Subcutaneous abdominal adipose tissue (tissue), 5 donors: ENCODE measurements around the gene SLC10A3.
"Not testable (repeated sequence)": the region's sequence is repeated elsewhere in the genome, so short reads cannot be mapped to it uniquely, and the experiment has no call there.

Experiments used
- H3K27ac ChIP-seq: one replicate; pipeline ENCODE4 v1.7.0; 2013; ENCODE audit warnings: low read depth, mild to moderate bottlenecking, inconsistent platforms, low read length, moderate library complexity
- H3K27me3 ChIP-seq, 5 donors: one replicate each; pipeline ENCODE4 v1.7.0; 2013; ENCODE audit warnings: low read length in 5 of 5, inconsistent platforms in 1 of 5; ENCODE audit not compliant: control insufficient read depth in 5 of 5, insufficient read depth in 4 of 5
- H3K36me3 ChIP-seq, 5 donors: one replicate each; pipeline ENCODE4 v1.7.0; 2013; ENCODE audit warnings: low read length in 5 of 5; ENCODE audit not compliant: control insufficient read depth in 5 of 5, insufficient read depth in 5 of 5
- H3K4me1 ChIP-seq, 5 donors: one replicate each; pipeline ENCODE4 v1.7.0; 2013; ENCODE audit warnings: low read length in 5 of 5, mild to moderate bottlenecking in 3 of 5, moderate library complexity in 1 of 5; ENCODE audit not compliant: control insufficient read depth in 5 of 5, insufficient read depth in 5 of 5
- H3K4me3 ChIP-seq, 5 donors: one replicate each; pipeline ENCODE4 v1.7.0; 2013; ENCODE audit warnings: low read length in 5 of 5, low read depth in 1 of 5
- H3K9ac ChIP-seq, 5 donors: one replicate each; pipeline ENCODE4 v1.7.0; 2013; ENCODE audit warnings: low read length in 5 of 5, mild to moderate bottlenecking in 4 of 5, moderate library complexity in 3 of 5
- H3K9me3 ChIP-seq, 5 donors: one replicate each; pipeline ENCODE4 v1.7.0; 2013; ENCODE audit warnings: low read length in 5 of 5; ENCODE audit not compliant: control insufficient read depth in 5 of 5
- donor health status: healthy.
- donor health status: healthy.
- donor health status: healthy.
- donor health status: healthy.
- donor health status: healthy.

The SLC10A3 gene

DNA sequence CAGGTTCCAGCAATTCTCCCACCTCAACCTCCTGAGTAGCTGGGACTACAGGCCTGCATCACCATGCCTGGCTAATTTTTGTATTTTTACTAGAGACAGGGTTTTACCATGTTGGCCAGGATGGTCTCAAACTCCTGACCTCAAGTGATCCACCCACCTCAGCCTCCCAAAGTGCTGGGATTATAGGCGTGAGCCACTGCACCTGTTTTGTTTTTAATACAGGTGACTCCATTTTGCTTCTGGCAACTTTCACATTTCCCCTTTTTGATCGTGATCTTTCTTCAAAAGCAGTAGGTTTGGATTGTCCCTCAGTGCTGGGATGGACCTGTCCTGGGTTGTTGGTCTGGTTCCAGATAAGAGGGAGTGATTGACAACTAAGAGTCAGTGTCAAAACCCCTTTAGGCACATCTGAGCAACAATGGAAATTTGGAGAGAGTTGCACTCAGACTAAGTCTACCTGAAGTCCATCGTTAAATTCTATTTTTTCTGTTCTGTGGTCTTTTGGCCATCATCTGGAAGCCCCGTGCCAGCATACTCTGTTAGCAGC lies 6.2 kb upstream of the SLC10A3 start:
- H3K4me1 ChIP-seq, H3K27me3 ChIP-seq, H3K27ac ChIP-seq, H3K9ac ChIP-seq, H3K36me3 ChIP-seq, H3K4me3 ChIP-seq, H3K9me3 ChIP-seq: not testable (repeated sequence)

DNA sequence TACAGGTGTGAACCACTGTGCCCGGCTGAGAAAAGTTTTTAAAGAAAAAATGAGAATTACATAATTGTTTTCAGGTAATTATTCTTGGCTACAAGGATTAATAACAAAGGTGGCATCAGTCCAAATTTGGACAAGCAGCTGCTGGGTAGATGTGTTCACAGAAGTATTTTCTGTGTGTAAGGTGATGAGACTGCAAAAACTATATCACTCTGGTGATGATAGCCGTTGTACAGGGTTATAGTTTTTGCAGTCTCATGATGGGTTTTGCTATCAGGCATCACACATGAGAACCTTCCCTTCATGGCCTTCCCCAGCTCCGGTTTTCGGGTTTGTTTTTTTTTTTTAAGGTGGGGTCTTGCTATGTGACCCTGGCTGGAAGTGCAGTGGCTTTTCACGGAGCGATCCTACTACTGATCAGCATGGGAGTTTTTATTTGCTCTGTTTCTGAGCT lies 5.1 kb upstream of the SLC10A3 start:
- peaks cover 0 to 5% (median 0%) of the 10 kb centered on the region in 5 donors for H3K4me1 ChIP-seq

DNA sequence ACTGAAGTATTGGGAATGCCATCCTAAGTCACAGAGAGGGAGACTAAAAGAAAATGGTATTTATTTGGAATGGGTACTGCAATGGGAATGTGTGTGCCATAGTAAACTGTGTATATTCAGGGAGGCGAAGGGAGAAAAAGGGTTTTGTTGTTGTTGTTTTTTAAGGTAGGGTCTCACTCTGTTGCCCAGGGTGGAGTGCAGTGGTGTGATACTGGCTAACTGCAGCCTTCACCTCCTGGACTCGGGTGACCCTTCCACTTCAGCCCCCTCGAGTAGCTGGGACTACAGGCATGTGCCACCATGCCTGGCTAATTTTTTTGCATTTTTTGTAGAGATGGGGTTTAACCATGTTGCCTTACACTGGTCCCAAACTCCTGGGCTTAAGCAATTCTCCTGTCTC lies 4.3 kb upstream of the SLC10A3 start:
- peaks cover 0 to 6% (median 0%) of the 10 kb centered on the region in 5 donors for H3K27me3 ChIP-seq
- no peak overlapping the region for H3K4me3 ChIP-seq
- no peak overlapping the region for H3K27ac ChIP-seq
- H3K9me3 ChIP-seq, result no peaks in the 10 kb centered on the region
- H3K36me3 ChIP-seq, result no peaks in the 10 kb centered on the region
- peaks cover 0 to 10% (median 4%) of the 10 kb centered on the region in 5 donors for H3K4me1 ChIP-seq
- H3K9ac ChIP-seq, result no peak overlapping the region

More for the DNA sequence above, 5.1 kb upstream of the SLC10A3 start:
- Histone ChIP-seq H3K4me3 (no peak overlapping the region), H3K9ac (no peak overlapping the region), H3K36me3 (no peaks in the 10 kb centered on the region), H3K9me3 (no peaks in the 10 kb centered on the region), H3K27me3 (peaks cover 0 to 6% (median 0%) of the 10 kb centered on the region in 5 donors), H3K27ac (no peak overlapping the region)

DNA sequence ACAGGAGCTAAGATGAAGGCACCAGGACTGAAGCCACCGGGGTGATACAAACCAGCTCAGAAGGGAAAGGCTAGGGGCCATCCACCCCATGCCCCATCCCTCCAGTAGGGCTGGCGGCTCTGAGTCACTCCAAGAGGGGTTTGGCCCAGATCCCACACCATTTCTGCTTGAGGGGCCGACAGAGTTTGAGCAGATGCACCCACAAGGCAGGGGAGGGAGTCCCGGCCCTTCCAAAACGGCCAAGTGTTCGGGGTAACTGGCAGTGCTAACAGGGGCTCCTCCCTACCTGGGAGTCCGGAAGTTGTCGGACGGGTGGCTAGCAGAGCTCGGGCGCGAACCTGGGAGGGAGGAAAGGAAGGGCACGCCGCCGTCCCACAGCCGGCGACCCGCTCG lies 412 bp downstream of the SLC10A3 start:
- peaks cover 0 to 16% (median 12%) of the 10 kb centered on the region in 5 donors for H3K36me3 ChIP-seq
- peak overlapping the region; percentile 69 for H3K27ac ChIP-seq
- peaks cover 0 to 12% (median 9%) of the 10 kb centered on the region in 5 donors for H3K27me3 ChIP-seq
- peak overlapping the region; percentile 60 to 81 (median 69) for H3K4me3 ChIP-seq
- H3K9ac ChIP-seq, result peak overlapping the region; percentile 38 to 76 (median 69)
- peaks cover 0 to 3% (median 0%) of the 10 kb centered on the region in 5 donors for H3K9me3 ChIP-seq
- H3K4me1 ChIP-seq, result peaks cover 0 to 44% (median 27%) of the 10 kb centered on the region in 5 donors

DNA sequence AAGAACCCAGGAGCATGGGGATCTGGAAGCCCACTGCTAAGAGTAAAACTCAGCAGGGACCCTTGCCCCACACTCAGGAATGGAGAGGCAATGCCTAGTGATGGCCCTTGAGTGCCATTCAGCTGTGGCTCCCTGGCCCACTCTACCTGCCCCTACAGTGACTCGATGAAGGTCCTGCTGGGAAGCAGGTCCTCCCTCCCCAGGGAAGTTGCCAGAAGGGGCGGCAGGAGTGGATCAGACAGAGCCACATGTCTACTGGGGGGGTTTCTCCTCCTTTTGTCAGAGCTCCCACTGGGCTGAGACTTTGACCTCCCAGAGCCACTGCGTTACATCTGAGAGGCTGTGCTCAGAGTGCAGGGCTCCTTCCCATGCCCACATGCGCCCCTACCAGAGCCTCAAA lies 1.2 kb downstream of the SLC10A3 start:
- Histone ChIP-seq H3K9ac (no peak overlapping the region), H3K4me3 (peak overlapping the region; percentile 60 to 81 (median 69)), H3K4me1 (peaks cover 0 to 50% (median 31%) of the 10 kb centered on the region in 5 donors), H3K27me3 (peaks cover 0 to 12% (median 9%) of the 10 kb centered on the region in 5 donors), H3K27ac (no peak overlapping the region), H3K9me3 (peaks cover 0 to 3% (median 0%) of the 10 kb centered on the region in 5 donors), H3K36me3 (peaks cover 0 to 24% (median 15%) of the 10 kb centered on the region in 5 donors)

DNA sequence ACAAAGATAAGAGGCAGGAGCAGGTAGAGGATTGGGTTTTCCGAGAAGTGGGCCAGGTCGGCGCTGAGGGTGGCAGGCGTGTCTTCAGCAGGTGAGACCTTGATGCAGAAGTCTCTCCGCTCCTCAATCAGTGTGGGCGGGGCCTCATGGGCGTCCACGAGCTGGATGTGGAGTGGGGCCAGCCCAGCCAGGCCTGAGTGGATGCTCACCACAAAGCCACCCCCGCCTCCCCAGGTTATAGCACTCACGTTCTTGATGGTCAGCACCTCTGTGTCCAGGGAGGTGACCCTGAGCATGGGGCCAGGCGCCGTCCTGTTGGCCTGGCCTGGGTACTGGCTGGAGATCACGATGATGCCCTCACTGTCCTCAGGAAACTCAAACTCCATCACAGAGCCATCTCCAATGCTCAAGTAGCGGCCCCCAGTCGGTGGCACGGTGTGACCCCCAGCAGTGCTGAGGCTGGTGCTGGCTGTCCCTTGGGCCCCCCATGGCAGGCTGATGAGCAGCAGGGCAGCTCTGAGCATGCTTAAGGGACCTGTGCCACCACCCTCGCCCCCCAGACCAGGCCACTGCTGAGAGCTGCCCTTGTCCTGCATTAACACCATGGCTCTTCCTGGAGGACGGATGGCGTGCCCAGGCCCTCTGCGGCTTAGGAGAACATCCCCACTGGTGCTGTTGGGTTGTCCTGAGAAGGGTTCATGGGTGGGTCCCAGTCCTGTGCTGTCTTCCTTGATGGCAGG lies 1.9 kb downstream of the SLC10A3 start:
- Histone ChIP-seq H3K9ac (no peak overlapping the region), H3K4me3 (no peak overlapping the region), H3K27ac (no peak overlapping the region), H3K36me3 (peaks cover 0 to 26% (median 15%) of the 10 kb centered on the region in 5 donors), H3K4me1 (peaks cover 0 to 50% (median 31%) of the 10 kb centered on the region in 5 donors), H3K27me3 (peaks cover 0 to 12% (median 9%) of the 10 kb centered on the region in 5 donors), H3K9me3 (peaks cover 0 to 3% (median 0%) of the 10 kb centered on the region in 5 donors)

DNA sequence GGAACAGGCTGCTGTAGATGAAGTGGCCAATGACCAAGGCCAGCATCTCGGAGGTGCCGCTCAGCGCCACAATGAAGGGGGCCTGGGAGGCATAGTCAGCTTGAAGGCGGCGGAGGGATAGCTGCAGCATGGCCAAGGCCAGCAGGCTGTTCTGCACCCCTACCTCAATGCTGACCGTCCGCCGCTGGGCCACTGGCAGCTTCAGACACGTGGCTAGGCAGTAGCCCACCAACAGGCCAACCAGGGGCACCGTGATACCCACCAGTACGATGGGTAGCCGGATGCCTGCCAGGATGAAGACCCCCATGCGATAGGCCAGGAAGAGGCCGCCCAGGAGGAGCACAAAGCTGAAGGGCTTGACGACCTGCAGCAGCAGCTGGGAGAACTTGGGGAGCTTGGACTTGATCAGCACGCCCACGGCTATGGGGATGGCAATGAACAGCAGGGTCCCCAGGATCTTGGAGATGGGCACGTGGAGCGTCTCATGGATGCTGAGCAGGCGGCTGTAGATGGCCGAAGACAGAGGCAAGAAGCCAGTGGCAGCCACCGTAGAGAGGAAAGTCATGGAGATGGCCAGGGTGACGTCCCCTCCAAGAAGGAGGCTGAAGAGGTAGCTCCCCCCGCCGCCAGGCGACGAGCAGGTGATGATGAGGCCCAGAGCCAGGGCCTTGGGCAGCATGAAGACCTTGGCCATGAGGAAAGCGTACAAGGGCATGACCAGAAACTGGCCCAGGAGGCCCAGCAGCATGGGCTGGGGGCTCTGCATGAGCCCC lies 2.7 kb downstream of the SLC10A3 start:
- peaks cover 0 to 50% (median 31%) of the 10 kb centered on the region in 5 donors for H3K4me1 ChIP-seq
- H3K4me3 ChIP-seq, result no peak overlapping the region
- no peak overlapping the region for H3K27ac ChIP-seq

DNA sequence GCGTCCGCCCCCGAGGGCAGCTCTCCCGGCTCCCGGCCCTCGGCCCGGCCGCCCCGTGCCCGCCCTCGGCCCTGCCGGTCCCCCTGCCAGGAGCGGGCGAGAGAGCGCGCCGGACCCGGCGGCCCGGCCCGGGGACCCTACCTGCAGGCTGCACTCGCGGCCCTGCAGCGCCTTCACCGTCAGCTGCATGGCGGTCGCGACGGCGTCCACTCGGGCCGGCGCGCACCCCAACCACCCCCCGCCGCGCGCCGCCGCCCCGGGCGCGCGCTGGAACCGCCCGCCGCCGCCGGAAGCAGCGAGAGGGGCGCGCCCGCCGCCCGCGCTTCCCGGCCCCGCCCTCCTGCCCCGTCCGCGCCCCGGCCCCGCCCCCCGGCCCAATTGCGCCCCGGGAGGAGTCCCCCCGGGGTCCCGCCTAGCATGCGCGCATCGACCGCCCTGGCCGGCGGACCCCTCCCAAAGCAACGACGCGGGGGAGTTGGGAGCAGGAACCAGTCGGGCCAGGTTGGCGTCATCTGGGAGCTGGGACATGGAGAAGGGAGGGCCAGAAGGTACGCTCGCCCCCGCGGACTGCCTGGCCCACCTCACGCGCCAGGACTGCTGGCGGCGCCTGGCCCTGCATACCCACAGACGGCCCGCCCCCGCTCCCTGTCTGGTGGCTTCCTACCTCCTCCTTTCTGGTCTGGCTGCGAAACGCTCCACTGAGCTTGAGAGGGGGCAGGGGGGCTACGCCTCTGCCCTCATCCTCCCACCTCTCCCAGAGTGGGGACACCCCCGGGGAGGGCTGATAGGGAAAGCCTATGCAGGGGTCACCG lies 3.8 kb downstream of the SLC10A3 start, which contains the start of gene UBL4A:
Gene UBL4A (minus strand): TSS at position 220 of the 812 bp plus-strand sequence. CDS start 31 bp downstream, at position 189.
- peak within 1 kb of the TSS in 3 of 5 donors; percentile 43 to 46 (median 43) for H3K9ac ChIP-seq
- H3K9me3 ChIP-seq, result peaks cover 0 to 3% (median 0%) of the 10 kb centered on the region in 5 donors
- H3K36me3 ChIP-seq, result peaks cover 0 to 26% (median 15%) of the 10 kb centered on the region in 5 donors
- H3K4me1 ChIP-seq, result peaks cover 0 to 50% (median 31%) of the 10 kb centered on the region in 5 donors
- H3K27ac ChIP-seq, result peak within 1 kb of the TSS; percentile 41
- H3K4me3 ChIP-seq, result peak within 1 kb of the TSS in 4 of 5 donors; percentile 50 to 68 (median 58)
- H3K27me3 ChIP-seq, result peaks cover 0 to 12% (median 12%) of the 10 kb centered on the region in 5 donors

More for the DNA sequence above, 2.7 kb downstream of the SLC10A3 start:
- H3K36me3 ChIP-seq, result peaks cover 0 to 26% (median 15%) of the 10 kb centered on the region in 5 donors
- H3K9me3 ChIP-seq, result peaks cover 0 to 3% (median 0%) of the 10 kb centered on the region in 5 donors
- no peak overlapping the region for H3K9ac ChIP-seq
- H3K27me3 ChIP-seq, result peaks cover 0 to 12% (median 10%) of the 10 kb centered on the region in 5 donors

DNA sequence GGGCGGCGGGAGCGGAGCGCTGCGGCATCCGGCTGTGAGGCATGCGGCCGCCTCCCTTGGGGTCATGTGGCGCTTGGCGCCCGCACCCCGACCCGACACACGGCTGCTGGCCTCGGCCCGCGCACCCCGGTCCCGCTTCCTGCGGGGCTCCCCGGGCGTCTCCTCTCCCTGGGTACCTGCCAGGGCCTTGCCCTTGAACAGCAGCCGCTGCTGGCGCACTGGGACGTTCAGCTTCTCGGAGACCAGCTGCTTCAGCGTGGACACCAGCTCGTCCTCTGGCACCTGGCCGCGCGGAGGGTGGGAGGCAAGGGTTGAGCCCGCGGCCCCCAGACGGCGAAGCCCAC lies 4.4 kb downstream of the SLC10A3 start:
- peak overlapping the region in 3 of 5 donors; percentile 43 to 46 (median 43) for H3K9ac ChIP-seq

More for the DNA sequence above, 4.4 kb downstream of the SLC10A3 start:
- H3K36me3 ChIP-seq, result peaks cover 0 to 26% (median 15%) of the 10 kb centered on the region in 5 donors
- H3K9me3 ChIP-seq, result peaks cover 0 to 3% (median 0%) of the 10 kb centered on the region in 5 donors
- peak overlapping the region; percentile 37 for H3K27ac ChIP-seq
- peak overlapping the region in 4 of 5 donors; percentile 50 to 68 (median 58) for H3K4me3 ChIP-seq
- H3K27me3 ChIP-seq, result peaks cover 0 to 12% (median 12%) of the 10 kb centered on the region in 5 donors
- peaks cover 0 to 46% (median 31%) of the 10 kb centered on the region in 5 donors for H3K4me1 ChIP-seq
